ENCODE measurements around the gene PECR.

DNA sequence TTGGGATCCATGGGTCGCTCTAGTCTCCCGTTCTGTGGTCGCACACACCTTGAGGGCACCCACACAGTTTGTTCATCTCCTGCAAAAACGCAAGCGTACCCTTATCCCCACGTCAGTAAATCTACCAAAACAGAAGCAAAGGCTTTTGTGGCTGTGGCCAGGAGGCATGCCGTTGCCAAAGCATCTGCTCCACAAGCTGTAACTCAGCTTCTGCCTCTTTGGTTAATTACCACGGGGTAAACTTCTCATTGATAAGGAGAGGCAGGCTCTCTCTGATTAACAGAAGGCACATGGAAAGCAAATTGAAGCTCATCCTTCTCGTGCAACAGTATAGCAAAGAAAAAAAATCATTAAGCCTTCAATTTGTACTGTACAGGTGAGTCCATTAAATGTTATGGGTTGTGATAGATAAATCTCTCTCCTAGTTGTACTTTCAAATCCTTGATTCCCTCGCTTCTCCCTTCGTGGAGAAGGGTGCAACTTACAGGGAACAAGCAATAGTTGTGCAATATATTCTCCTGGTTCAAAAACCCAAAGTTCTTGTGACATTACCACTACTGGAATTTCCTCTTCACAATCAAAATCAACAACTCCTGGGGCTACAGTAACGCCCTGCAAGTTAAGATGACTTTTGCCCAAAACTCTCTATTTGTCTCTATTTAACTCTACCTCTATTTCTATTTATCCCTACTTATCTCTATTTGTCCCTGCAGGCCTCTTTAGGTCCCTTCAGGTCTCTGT, 10.3 kb downstream of the PECR start:
- TF ChIP-seq EZH2phosphoT487 (IDR thresholded peaks at IDR 0.05): no peak
- TF ChIP-seq, protein P1, sequence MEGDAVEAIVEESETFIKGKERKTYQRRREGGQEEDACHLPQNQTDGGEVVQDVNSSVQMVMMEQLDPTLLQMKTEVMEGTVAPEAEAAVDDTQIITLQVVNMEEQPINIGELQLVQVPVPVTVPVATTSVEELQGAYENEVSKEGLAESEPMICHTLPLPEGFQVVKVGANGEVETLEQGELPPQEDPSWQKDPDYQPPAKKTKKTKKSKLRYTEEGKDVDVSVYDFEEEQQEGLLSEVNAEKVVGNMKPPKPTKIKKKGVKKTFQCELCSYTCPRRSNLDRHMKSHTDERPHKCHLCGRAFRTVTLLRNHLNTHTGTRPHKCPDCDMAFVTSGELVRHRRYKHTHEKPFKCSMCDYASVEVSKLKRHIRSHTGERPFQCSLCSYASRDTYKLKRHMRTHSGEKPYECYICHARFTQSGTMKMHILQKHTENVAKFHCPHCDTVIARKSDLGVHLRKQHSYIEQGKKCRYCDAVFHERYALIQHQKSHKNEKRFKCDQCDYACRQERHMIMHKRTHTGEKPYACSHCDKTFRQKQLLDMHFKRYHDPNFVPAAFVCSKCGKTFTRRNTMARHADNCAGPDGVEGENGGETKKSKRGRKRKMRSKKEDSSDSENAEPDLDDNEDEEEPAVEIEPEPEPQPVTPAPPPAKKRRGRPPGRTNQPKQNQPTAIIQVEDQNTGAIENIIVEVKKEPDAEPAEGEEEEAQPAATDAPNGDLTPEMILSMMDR (IDR thresholded peaks at IDR 0.05): no peak

All from neural progenitor cell (in vitro differentiated cells).